ENCODE measurements around the gene ATG16L1. TPM values are rescaled to one million over a fixed set of nuclear protein-coding genes. Genes with fewer than 3 reads are reported as not detected.

ATG16L1 gene
- total and polyA plus RNA-seq, 9 of the 15 experiments (the other 6 are each of a cell fraction or from before 2014, with no cell fraction given) = 6.4 to 21.3 (median 17.2) TPM

DNA sequence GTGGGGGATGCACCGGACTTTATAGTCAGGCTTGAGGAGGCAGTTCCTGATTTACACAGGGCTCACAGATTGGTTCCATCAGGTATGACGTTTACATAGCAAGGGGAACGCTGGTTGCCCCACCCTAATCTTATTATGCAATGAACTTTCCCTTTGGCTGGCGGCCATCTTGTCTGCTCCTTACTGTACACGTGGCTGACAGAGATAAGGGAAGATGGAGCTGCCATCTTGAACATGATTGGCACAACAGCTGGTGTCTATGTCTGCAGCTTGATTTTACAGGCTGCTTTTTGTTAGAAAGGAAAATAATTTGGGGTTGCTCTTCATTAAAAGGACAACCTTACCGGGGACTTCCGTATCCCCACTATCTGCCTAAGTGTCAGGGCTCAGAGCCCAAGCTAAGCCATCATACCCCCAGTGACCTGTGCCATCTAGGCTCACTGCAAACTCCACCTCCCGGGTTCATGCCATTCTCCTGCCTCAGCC, 33.5 kb upstream of the ATG16L1 start (continued):
- TF ChIP-seq, protein P1, sequence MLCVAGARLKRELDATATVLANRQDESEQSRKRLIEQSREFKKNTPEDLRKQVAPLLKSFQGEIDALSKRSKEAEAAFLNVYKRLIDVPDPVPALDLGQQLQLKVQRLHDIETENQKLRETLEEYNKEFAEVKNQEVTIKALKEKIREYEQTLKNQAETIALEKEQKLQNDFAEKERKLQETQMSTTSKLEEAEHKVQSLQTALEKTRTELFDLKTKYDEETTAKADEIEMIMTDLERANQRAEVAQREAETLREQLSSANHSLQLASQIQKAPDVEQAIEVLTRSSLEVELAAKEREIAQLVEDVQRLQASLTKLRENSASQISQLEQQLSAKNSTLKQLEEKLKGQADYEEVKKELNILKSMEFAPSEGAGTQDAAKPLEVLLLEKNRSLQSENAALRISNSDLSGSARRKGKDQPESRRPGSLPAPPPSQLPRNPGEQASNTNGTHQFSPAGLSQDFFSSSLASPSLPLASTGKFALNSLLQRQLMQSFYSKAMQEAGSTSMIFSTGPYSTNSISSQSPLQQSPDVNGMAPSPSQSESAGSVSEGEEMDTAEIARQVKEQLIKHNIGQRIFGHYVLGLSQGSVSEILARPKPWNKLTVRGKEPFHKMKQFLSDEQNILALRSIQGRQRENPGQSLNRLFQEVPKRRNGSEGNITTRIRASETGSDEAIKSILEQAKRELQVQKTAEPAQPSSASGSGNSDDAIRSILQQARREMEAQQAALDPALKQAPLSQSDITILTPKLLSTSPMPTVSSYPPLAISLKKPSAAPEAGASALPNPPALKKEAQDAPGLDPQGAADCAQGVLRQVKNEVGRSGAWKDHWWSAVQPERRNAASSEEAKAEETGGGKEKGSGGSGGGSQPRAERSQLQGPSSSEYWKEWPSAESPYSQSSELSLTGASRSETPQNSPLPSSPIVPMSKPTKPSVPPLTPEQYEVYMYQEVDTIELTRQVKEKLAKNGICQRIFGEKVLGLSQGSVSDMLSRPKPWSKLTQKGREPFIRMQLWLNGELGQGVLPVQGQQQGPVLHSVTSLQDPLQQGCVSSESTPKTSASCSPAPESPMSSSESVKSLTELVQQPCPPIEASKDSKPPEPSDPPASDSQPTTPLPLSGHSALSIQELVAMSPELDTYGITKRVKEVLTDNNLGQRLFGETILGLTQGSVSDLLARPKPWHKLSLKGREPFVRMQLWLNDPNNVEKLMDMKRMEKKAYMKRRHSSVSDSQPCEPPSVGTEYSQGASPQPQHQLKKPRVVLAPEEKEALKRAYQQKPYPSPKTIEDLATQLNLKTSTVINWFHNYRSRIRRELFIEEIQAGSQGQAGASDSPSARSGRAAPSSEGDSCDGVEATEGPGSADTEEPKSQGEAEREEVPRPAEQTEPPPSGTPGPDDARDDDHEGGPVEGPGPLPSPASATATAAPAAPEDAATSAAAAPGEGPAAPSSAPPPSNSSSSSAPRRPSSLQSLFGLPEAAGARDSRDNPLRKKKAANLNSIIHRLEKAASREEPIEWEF (CRISPR knock-in tag; IDR thresholded peaks at IDR 0.05) = peak; percentile 76
- TF ChIP-seq ZNF695 (CRISPR knock-in tag; IDR thresholded peaks at IDR 0.05) (no peak), PML (IDR thresholded peaks at IDR 0.05; ENCODE audit: low read length) (no peak), ZBTB17 (CRISPR knock-in tag; IDR thresholded peaks at IDR 0.05) (0 out of 2 replicates have a peak, but pooled peaks have one; percentile 36), ZNF134 (CRISPR knock-in tag; conservative IDR thresholded peaks at IDR 0.05) (0 out of 2 replicates have a peak, but pooled peaks have one; percentile 41), ZNF584 (CRISPR knock-in tag; IDR thresholded peaks at IDR 0.05; ENCODE audit: low read depth) (peak; percentile 88), SLC30A9 (CRISPR knock-in tag; IDR thresholded peaks at IDR 0.05) (no peak), NFRKB (IDR thresholded peaks at IDR 0.05; ENCODE audit: low read depth) (peak; percentile 78), L3MBTL2 (IDR thresholded peaks at IDR 0.05) (peak; percentile 72)
- TF ChIP-seq, protein P2, sequence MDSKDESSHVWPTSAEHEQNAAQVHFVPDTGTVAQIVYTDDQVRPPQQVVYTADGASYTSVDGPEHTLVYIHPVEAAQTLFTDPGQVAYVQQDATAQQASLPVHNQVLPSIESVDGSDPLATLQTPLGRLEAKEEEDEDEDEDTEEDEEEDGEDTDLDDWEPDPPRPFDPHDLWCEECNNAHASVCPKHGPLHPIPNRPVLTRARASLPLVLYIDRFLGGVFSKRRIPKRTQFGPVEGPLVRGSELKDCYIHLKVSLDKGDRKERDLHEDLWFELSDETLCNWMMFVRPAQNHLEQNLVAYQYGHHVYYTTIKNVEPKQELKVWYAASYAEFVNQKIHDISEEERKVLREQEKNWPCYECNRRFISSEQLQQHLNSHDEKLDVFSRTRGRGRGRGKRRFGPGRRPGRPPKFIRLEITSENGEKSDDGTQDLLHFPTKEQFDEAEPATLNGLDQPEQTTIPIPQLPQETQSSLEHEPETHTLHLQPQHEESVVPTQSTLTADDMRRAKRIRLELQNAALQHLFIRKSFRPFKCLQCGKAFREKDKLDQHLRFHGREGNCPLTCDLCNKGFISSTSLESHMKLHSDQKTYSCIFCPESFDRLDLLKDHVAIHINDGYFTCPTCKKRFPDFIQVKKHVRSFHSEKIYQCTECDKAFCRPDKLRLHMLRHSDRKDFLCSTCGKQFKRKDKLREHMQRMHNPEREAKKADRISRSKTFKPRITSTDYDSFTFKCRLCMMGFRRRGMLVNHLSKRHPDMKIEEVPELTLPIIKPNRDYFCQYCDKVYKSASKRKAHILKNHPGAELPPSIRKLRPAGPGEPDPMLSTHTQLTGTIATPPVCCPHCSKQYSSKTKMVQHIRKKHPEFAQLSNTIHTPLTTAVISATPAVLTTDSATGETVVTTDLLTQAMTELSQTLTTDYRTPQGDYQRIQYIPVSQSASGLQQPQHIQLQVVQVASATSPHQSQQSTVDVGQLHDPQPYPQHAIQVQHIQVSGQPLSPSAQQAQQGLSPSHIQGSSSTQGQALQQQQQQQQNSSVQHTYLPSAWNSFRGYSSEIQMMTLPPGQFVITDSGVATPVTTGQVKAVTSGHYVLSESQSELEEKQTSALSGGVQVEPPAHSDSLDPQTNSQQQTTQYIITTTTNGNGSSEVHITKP (IDR thresholded peaks at IDR 0.05; ENCODE audit: partially characterized antibody) = peak; percentile 93
- TF ChIP-seq, protein P3, sequence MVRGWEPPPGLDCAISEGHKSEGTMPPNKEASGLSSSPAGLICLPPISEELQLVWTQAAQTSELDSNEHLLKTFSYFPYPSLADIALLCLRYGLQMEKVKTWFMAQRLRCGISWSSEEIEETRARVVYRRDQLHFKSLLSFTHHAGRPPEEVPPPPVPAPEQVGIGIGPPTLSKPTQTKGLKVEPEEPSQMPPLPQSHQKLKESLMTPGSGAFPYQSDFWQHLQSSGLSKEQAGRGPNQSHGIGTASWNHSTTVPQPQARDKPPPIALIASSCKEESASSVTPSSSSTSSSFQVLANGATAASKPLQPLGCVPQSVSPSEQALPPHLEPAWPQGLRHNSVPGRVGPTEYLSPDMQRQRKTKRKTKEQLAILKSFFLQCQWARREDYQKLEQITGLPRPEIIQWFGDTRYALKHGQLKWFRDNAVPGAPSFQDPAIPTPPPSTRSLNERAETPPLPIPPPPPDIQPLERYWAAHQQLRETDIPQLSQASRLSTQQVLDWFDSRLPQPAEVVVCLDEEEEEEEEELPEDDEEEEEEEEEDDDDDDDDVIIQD (CRISPR knock-in tag; IDR thresholded peaks at IDR 0.05) = 0 out of 2 replicates have a peak, but pooled peaks have one; percentile 17
- TF ChIP-seq, protein P4, sequence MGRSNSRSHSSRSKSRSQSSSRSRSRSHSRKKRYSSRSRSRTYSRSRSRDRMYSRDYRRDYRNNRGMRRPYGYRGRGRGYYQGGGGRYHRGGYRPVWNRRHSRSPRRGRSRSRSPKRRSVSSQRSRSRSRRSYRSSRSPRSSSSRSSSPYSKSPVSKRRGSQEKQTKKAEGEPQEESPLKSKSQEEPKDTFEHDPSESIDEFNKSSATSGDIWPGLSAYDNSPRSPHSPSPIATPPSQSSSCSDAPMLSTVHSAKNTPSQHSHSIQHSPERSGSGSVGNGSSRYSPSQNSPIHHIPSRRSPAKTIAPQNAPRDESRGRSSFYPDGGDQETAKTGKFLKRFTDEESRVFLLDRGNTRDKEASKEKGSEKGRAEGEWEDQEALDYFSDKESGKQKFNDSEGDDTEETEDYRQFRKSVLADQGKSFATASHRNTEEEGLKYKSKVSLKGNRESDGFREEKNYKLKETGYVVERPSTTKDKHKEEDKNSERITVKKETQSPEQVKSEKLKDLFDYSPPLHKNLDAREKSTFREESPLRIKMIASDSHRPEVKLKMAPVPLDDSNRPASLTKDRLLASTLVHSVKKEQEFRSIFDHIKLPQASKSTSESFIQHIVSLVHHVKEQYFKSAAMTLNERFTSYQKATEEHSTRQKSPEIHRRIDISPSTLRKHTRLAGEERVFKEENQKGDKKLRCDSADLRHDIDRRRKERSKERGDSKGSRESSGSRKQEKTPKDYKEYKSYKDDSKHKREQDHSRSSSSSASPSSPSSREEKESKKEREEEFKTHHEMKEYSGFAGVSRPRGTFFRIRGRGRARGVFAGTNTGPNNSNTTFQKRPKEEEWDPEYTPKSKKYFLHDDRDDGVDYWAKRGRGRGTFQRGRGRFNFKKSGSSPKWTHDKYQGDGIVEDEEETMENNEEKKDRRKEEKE (IDR thresholded peaks at IDR 0.05; ENCODE audit: borderline replicate concordance in 1 of 2, control insufficient read depth in 1 of 2, low read depth in 2 of 2, low read length in 1 of 2) = no peak

Data from K562 (cell line).